ENCODE results near the gene TPRG1L. TPM values are rescaled to one million over a fixed set of nuclear protein-coding genes. Genes with fewer than 3 reads are reported as not detected.

The TPRG1L gene
- total RNA-seq, 1 experiment from 2014 or later, result 13.7 TPM

- intact Hi-C loops (cut with micrococcal nuclease; ENCODE audit: unreplicated experiment), result no loop called here
- no peak for DNase-seq (ENCODE audit: low spot score)
- no TSS peak for BruUV-seq (replicated peaks)
- H3K36me3 ChIP-seq (ENCODE audit: insufficient read depth, low read length, poor library complexity, severe bottlenecking), result no peaks in the 10 kb centered on the region
- no peak overlapping the region for H3K27ac ChIP-seq (ENCODE audit: low read depth, low read length, poor library complexity, severe bottlenecking)
- H3K27me3 ChIP-seq (replicated peaks; ENCODE audit: insufficient read depth, low read depth, low read length, poor library complexity), result no peaks in the 10 kb centered on the region
- H3K4me1 ChIP-seq (ENCODE audit: insufficient read depth, low read length, poor library complexity, severe bottlenecking), result peaks cover 8% of the 10 kb centered on the region
- no peaks in the 10 kb centered on the region for H3K9me3 ChIP-seq (ENCODE audit: low read depth, low read length, poor library complexity, severe bottlenecking)
- no peak for TF ChIP-seq EZH2 (IDR thresholded peaks at IDR 0.05; ENCODE audit: borderline replicate concordance, low read depth, low read length, poor library complexity, severe bottlenecking)
- TF ChIP-seq CTCF (conservative IDR thresholded peaks at IDR 0.05; ENCODE audit: low read depth, low read length), result no peak
- POLR2A ChIA-PET (ENCODE audit: low non-redundant PET), result no interaction called here
- H3K4me3 ChIP-seq (ENCODE audit: low read depth, low read length, poor library complexity, severe bottlenecking), result no peak overlapping the region
- CTCF ChIA-PET, result no interaction called here
These were observed 16.7 kb upstream of the TPRG1L start for GRCh38 chr1:3608154-3608553.

GRCh38 chr1:3609016-3609768 lies 15.6 kb upstream of the TPRG1L start:
- H3K4me3 ChIP-seq (ENCODE audit: low read depth, low read length, poor library complexity, severe bottlenecking), result no peak overlapping the region
- H3K9me3 ChIP-seq (ENCODE audit: low read depth, low read length, poor library complexity, severe bottlenecking), result no peaks in the 10 kb centered on the region
- ChIA-PET POLR2A (ENCODE audit: low non-redundant PET) (no interaction called here), CTCF (no interaction called here)
- intact Hi-C loops (cut with micrococcal nuclease; ENCODE audit: unreplicated experiment), result no loop called here
- BruUV-seq (replicated peaks), result no TSS peak
- peaks cover 8% of the 10 kb centered on the region for H3K4me1 ChIP-seq (ENCODE audit: insufficient read depth, low read length, poor library complexity, severe bottlenecking)
- TF ChIP-seq CTCF (conservative IDR thresholded peaks at IDR 0.05; ENCODE audit: low read depth, low read length), result no peak
- no peak for TF ChIP-seq EZH2 (IDR thresholded peaks at IDR 0.05; ENCODE audit: borderline replicate concordance, low read depth, low read length, poor library complexity, severe bottlenecking)
- DNase-seq (ENCODE audit: low spot score), result no peak
- H3K27ac ChIP-seq (ENCODE audit: low read depth, low read length, poor library complexity, severe bottlenecking), result no peak overlapping the region
- no peaks in the 10 kb centered on the region for H3K36me3 ChIP-seq (ENCODE audit: insufficient read depth, low read length, poor library complexity, severe bottlenecking)
- H3K27me3 ChIP-seq (replicated peaks; ENCODE audit: insufficient read depth, low read depth, low read length, poor library complexity), result no peaks in the 10 kb centered on the region

- Histone ChIP-seq H3K27ac (ENCODE audit: low read depth, low read length, poor library complexity, severe bottlenecking) (no peak overlapping the region), H3K36me3 (ENCODE audit: insufficient read depth, low read length, poor library complexity, severe bottlenecking) (no peaks in the 10 kb centered on the region), H3K9me3 (ENCODE audit: low read depth, low read length, poor library complexity, severe bottlenecking) (no peaks in the 10 kb centered on the region), H3K4me3 (ENCODE audit: low read depth, low read length, poor library complexity, severe bottlenecking) (peak overlapping the region; percentile 65), H3K27me3 (replicated peaks; ENCODE audit: insufficient read depth, low read depth, low read length, poor library complexity) (no peaks in the 10 kb centered on the region), H3K4me1 (ENCODE audit: insufficient read depth, low read length, poor library complexity, severe bottlenecking) (peaks cover 8% of the 10 kb centered on the region)
- no TSS peak for BruUV-seq (replicated peaks)
- POLR2A ChIA-PET (ENCODE audit: low non-redundant PET), result no interaction called here
- no peak for TF ChIP-seq CTCF (conservative IDR thresholded peaks at IDR 0.05; ENCODE audit: low read depth, low read length)
- TF ChIP-seq EZH2 (IDR thresholded peaks at IDR 0.05; ENCODE audit: borderline replicate concordance, low read depth, low read length, poor library complexity, severe bottlenecking), result no peak
- CTCF ChIA-PET, result no interaction called here
- DNase-seq (ENCODE audit: low spot score), result no peak
- intact Hi-C loops (cut with micrococcal nuclease; ENCODE audit: unreplicated experiment), result no loop called here
These were observed 14.9 kb upstream of the TPRG1L start for GRCh38 chr1:3609769-3610526.
